HG03025 (cell line): Measurements from ENCODE around the gene NAGLU.

Source experiments
- ATAC-seq: cut with Tn5 transposase; IDR thresholded peaks from one replicate; pipeline ENCODE4 v1.9.1; 2021; ENCODE audit warnings: mild to moderate bottlenecking, moderate library complexity; ENCODE audit not compliant: unreplicated experiment, low FRiP score

NAGLU gene

DNA sequence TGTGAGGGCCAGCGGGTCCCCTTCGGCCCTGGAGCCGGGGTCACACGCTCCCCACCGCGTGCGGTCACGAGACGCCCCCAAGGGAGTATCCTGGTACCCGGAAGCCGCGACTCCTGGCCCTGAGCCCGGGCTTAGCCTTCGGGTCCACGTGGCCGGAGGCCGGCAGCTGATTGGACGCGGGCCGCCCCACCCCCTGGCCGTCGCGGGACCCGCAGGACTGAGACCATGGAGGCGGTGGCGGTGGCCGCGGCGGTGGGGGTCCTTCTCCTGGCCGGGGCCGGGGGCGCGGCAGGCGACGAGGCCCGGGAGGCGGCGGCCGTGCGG, at the start of gene NAGLU:
Gene NAGLU (plus strand): TSS at position 194 of the 324 bp plus-strand sequence. CDS start 32 bp downstream, at position 226.
- peak; percentile 70 for ATAC-seq

GRCh38 chr17:42488032-42488431, 48.0 kb upstream of the NAGLU start:
- ATAC-seq, result no peak

DNA sequence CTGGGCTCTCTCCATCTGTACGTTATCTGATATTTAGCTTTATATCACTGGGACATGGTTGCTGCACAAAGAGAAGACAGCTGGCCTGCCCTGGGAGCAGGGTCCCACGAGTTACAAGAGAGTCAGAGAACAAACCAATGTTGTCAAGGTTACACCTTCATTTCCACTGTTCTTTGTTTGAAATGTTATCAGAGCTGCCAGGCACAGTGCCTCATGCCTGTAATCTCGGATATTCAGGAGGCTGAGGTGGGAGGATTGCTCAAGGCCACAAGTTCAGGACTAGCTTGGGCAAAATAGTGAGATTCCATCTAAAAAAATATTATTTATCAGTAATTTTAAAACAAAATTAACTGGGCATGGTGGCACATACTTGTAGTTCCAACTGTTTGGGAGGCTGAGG, 42.7 kb upstream of the NAGLU start:
- ATAC-seq, result no peak

DNA sequence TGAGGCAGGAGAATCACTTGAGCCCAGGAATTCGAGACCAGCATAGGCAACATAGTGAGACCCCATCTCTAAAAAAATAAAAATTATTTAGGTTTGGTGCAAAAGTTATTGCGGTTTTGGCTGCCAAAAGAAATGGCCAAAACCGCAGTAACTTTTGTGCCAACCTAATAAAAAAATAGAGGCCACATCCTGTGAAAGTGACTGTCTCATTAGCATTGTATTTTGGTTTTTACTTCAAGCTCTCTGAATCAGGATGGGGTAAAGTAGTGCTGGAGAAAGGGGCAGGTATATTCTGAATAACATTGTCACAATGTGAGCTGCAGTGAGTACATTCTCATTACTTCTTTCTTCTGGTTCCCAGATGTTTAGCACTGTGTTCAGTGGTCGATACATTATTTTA, 41.4 kb upstream of the NAGLU start:
- no peak for ATAC-seq

DNA sequence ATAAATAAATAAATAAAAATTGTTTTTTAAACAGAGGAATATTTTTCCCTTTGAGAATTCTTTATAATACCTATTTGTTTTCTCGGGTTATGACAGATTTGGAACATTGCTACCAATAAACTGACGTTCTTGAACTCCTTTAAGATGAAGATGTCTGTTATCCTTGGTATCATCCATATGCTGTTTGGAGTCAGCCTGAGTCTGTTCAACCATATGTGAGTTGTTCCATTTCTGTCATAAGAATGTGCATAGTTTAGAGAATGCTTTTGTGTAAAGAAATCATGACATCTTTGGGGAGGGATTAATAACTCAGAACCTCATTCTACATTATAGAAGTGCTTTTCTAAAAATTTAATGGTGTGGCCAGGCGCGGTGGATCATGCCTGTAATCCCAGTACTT, 37.2 kb upstream of the NAGLU start:
- no peak for ATAC-seq

- no peak for ATAC-seq
Observed at GRCh38 chr17:42502091-42502490, 34.0 kb upstream of the NAGLU start.

DNA sequence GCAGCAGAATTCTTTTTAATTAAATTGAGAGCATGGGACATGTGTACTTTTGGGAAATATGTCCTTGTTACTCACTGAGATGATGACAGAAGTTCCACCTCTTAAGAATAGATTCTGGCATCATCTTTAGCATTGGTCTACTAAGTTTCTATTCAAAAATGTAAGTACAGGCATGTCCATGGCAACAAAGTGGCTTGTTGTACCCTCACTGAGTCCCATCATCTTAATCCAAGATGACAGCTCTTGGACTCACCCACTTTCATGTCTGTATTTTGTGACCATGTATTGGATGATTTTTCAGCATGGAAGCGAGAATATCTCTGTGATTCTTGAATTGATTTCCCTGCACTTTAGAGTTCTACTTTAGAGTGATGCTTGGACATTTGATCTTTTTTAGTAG, 33.1 kb upstream of the NAGLU start:
- no peak for ATAC-seq

DNA sequence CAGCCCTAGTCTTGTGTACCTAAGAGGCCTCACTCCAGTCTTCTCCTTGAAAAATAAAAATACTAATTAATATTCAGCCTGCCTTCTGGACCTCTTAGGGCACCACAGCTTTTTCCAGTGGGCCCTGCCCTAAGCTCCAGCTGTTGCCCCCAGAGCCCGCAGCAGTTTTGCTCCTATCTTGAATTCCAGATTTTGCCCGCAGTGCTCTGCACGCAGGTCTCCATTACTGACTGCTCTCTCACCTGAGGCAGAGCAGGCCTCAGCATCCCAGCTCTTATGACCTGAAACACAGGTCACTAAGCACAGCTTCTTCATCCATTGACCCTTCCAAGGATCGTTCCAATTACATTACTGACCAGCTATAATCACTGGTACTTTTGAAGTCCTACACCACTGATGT, 28.4 kb upstream of the NAGLU start:
- ATAC-seq, result no peak

DNA sequence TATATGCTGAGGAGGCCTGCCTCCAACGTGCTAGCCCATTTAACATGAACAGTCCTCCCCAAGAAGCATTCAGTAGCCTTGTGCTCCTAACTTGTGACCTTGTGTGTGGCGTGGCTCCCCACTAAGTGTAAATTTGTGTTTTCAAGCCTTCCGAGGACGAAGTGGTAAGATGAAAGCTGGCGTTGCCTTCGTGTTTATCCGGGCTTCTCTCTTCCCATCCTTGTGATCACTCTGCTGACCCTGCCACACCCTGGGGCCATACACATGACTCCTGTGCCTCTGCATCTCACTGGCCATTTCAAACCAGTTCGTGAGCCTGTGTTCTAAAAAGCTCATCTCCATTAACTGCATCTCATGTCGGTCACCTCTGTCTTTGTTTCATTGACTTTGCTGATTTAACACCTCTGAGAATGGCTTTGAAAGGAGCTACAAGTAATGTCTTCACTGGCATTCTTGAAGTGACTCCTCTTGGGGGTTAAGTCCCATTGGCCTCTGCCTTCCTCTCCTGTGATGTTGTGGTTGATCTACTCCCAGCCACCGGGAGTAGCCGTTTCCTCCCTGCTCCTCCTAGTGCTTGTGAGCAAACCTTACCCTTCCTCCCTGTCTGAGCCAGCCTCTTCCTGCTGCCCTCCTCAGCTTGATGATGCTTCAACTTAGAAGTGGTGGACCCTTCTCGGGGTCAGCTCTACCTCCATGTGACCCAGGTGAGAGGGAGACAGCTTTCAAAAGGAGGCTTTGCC, 27.4 kb upstream of the NAGLU start:
- ATAC-seq, result no peak

DNA sequence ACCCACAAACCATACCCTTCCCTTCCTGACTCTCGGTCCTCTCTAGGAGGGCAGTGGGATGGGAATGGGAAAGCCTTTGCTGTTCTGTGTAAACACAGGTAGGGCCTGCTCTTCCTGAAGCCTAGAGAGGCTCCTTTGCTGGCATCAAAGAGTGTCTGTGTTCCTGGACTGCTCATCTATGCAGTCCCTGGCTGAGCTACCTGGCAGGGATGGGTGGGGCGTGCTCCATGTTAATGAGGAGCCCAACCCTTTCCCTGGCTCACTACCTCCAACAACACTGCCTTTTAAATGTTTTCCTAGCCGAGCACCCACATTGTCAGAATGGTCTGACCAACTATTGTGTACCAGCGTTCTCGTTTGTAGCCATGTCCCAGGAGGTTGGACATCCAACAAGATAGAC, 26.6 kb upstream of the NAGLU start:
- no peak for ATAC-seq

DNA sequence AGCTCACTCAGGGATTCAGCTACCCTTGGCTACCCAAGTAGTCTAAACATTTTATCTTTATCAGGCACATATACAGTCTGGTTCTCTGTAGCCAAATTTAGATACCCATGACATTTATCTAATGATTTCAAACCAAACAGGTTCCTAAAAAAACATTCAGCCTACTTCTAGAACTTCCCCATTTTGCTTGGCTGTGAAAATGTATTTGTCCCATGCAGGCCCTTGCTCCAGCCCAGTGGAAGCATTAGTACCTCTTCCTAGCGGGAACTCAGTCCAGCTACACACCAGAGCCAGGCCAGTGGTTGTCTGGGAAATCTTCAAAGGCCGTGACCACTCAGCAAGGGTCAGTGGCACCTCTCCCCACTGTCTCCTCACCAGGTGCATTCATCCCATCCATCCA, 26.2 kb upstream of the NAGLU start:
- no peak for ATAC-seq

- no peak for ATAC-seq
Observed at GRCh38 chr17:42512246-42512645, 23.8 kb upstream of the NAGLU start.

- no peak for ATAC-seq
Observed at GRCh38 chr17:42512733-42513251, 23.2 kb upstream of the NAGLU start.

DNA sequence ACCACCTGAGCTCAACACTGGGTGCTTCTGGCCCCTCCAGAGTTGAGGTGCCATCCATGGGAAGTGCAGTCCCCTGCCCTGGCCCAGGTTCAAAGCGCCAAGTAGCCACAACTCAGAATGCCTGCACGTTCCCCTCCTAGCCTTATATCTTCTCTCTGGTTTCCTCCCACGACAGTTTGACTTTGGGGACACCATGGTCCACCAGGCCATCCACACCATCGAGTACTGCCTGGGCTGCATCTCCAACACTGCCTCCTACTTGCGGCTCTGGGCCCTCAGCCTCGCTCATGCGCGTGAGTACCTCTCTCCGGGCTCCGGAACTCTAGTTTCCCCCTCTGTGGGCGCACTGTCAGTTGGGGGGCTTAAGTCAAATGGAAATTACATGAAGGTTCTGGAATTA, 22.4 kb upstream of the NAGLU start:
- no peak for ATAC-seq

GRCh38 chr17:42514279-42514678, 21.8 kb upstream of the NAGLU start:
- no peak for ATAC-seq

GRCh38 chr17:42514867-42515266, 21.2 kb upstream of the NAGLU start:
- no peak for ATAC-seq

GRCh38 chr17:42517516-42517915, 18.5 kb upstream of the NAGLU start:
- no peak for ATAC-seq

DNA sequence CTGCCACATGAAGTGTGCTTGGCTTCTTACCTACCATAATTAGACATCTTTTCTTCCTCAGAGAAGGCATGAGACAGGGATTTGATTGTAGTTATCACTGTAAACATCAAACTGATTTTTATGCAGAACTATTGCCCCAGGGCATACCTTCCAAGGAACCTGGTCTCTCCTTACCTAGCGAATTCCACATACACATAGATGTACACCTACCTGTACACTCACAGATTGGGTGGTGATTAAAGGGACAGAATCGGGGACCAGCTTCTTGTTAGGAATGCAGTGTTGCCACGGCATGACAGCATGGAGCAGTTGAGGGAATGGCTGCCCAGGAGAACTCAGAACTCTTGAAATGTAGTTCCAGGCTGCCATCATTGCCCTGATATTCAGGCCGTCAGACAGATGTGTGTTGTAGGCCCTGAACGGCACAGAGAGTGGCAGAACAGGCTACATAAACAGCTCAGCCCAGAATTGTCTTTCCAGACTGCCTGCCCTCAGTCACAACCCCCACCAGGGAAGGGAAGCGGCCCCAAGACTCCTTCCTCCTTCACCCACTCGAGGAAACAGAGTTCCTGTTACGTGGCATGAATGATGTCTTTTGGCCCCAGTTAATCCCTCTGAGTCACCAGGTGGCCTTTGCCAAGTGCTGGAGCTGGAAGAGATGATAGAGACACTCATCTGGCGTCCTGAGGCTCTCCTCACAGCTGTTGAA, 17.8 kb upstream of the NAGLU start:
- no peak for ATAC-seq

- ATAC-seq, result no peak
Observed at GRCh38 chr17:42518755-42519545, 17.1 kb upstream of the NAGLU start.

DNA sequence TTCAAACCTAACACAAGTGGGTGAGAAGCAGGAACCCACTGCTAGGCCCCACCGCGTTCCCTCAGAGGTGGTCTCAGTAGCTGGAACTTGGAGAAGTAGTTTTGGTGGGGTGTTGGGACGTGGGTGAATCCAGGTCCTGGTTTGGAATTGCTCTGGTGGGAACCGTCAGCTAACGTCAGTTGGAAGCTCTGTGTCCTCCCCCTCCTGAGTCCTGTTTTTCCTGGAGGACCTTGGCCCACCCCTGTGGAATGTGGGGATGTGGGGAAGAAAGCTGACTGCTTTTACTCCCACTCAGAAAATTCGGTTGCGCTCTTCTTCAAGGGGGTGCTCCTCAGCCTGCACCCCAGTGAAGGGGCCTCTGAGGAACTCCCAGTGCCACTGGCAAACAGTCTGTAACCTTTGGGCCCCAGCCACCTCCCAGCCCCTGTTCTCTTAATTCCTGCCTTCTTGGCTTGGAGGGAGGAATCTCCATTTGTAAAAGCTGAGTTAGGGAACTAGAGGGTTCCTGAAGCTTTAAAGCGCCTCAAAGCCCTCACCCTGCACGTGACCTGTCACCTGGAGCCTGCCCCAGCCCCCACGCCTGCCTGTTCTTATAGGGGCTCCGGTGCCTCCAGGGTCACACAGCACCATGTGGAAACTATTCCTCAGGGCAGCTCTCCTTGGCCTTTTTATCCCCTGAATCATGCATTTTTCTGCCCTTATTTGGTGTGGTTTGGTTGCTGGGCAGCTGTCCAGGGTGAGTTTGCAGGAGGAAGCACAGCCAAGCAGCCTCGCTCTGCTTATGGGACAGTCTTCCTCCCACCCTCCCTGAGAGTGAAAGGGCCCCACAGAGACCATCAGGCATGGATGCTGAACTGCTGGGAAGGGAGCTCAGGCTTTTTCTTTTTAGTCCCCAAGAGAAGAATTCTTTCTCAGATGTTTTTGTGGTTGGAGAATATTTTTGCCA, 16.2 kb upstream of the NAGLU start:
- ATAC-seq, result no peak
